ENCODE results near the gene TNFSF11.

- TF ChIP-seq, protein P1, sequence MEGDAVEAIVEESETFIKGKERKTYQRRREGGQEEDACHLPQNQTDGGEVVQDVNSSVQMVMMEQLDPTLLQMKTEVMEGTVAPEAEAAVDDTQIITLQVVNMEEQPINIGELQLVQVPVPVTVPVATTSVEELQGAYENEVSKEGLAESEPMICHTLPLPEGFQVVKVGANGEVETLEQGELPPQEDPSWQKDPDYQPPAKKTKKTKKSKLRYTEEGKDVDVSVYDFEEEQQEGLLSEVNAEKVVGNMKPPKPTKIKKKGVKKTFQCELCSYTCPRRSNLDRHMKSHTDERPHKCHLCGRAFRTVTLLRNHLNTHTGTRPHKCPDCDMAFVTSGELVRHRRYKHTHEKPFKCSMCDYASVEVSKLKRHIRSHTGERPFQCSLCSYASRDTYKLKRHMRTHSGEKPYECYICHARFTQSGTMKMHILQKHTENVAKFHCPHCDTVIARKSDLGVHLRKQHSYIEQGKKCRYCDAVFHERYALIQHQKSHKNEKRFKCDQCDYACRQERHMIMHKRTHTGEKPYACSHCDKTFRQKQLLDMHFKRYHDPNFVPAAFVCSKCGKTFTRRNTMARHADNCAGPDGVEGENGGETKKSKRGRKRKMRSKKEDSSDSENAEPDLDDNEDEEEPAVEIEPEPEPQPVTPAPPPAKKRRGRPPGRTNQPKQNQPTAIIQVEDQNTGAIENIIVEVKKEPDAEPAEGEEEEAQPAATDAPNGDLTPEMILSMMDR (IDR thresholded peaks at IDR 0.05), result no peak
- TF ChIP-seq POLR2A (IDR thresholded peaks at IDR 0.05), result no peak
Observed at GRCh38 chr13:42602906-42603305, 29.0 kb downstream of the TNFSF11 start.
